Stimulated activated CD8-positive, alpha-beta memory T cell treated with anti-CD3 and anti-CD28 coated beads, Interleukin-15, amount 100 ng/mL, for 48 hours (primary cell): Measurements from ENCODE around the gene ARHGAP26.
A peak's percentile ranks its signal among the peaks of the same experiment; 100 is the strongest.

Source experiments
- DNase-seq, 2 donors: peaks; one replicate each; pipeline ENCODE4 v3.0.0-alpha.2; 2020; ENCODE audit warnings: low read depth in 2 of 2

The ARHGAP26 gene

DNA sequence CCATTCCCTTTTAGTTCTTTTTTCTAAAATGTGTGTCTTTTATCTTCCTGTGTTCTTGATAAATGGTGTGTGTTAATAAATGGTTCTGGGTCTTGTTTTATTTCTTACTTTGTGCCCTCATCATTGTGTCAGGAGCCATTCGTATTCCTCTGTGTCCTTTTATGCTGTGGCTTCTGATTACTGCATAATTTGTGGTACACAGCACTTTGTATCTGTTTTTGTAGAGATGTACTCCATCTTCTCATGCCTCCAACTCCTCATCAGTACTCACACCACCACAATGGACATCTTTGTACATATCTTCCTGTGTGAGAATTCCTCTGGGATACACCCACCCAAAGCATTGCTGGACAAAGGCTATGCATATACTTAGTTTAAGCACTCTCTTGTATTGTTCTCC, 247.4 kb downstream of the ARHGAP26 start:
- no peak for DNase-seq

DNA sequence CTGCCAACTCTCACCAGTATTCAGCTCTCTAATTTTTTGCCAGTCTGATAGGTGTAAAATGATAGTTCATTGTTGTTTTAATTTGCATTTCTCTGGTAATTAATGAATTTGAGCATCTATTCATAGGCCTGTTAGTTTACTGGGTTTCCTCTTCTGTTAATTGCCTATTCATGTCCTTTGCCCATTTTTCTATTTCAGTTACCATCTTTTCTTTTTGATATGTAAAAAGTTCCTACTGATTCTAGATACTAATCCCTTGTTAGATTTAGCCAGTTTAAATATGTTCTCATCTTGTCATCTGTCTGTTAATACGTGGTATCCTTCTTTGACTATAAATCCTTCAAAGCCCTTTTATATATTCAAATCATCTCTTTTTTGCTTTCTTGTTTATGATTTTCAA, 247.8 kb downstream of the ARHGAP26 start:
- DNase-seq: no peak

DNA sequence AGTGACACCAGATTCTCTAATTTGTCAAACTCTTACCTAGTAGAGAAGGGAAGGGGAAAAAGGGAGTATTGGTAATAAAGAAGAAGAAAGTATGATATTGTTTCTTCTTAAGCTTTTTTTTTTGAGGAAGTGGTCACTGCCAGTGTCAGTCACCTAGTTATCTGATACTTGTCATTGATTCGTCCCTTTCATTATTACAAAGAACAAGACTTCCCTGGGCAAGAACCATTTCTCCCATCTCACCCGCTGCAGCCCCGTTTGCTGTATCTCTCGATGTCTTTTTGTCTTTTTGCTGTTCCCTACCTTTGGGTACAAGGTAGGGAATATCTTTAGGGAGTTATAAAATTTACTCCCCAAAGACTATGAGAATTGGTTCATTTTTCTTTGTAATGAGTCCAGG, 249.0 kb downstream of the ARHGAP26 start:
- DNase-seq: no peak

DNA sequence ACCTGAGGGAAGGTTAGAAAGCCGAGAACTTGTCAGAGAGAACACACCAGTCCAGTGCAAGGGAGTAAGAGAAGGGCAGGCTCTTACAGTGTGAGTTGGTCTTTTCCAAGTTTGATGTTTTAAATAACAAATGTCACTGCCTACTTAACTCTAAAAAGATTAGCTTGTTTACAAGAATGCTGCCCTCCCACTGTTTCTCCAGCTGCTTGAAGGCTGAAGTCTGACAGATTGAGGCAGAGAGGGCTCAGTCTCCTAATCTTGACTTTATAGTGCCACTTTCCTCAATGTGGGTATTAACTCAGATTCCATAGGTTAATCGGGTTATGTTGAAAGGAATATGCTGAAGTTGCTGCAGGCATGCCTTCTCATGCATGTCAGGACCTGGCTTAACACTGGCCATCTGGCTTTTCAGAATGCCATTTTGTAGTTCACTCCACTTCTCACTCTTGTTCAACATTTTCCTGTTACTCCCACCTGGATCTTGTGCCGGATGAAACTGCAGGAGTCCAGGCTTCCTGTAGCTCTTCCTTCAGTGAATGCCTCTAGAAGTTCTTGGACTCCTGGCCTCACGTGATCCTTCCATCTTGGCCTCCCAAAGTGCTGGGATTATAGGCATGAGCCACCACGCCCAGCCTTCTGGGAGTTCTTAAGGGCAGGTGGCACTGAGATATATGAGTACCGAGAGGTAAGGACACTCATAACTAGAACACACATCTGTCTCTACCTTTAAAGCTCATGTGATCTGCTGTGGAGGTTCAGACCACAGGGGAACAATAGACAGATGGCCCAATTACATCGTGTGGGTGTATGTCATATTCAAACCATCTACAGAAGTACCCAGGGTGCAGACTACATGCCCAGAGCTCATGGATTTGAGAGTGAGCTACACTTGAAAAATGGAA, 249.7 kb downstream of the ARHGAP26 start:
- no peak for DNase-seq

DNA sequence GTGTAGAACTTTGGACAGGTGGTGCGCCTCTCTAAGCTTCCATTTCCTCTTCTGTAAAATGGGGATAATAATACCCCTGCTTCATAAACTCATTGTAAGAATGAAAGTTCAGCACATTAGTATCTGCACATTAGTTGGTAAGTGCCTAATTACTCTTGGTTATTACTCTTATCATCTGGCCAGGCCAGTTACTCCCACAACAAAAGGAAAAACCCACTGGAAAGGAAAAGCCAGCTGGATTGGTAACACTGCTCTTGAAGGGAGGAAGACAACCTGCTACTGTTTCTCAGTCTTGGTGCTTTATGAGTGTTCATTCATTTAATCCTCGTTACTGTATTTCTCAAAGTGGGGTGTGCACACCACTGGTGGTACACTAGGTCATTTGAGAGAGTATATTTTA, 251.4 kb downstream of the ARHGAP26 start:
- DNase-seq: no peak

DNA sequence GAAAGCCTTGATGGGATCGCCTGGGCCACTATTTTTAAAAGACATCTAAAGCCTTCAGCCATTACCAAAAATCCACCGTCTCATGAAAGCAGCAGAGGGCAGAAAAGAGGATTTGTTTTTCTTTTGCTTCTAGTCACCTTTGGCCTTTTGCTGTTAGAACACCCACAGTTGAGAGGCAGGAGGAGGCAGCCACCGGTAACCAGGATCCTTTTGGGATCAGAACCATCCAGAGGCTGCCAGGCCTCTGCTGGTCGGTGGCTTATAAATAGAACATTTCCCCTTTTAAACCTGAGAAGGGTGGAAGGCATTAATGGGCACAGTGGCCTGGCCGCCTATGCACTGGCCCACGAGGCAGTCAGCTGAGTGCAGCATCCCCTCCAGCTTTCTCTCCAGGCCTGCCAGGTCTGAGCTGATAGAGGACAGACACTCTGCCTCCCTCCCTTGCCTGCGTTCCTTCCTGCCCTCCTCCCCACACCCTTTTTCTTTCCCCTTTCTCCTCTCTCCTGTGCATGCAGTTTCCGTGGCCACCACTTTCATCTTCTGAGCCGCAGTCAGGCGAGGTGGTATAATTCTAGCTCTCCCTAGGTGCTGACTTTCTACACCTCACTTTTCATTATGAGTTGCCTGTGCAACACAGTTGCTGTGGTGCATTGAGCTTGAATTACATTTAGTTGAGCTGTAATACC, 253.4 kb downstream of the ARHGAP26 start:
- peak in 1 of 2 donors; percentile 45 for DNase-seq

DNA sequence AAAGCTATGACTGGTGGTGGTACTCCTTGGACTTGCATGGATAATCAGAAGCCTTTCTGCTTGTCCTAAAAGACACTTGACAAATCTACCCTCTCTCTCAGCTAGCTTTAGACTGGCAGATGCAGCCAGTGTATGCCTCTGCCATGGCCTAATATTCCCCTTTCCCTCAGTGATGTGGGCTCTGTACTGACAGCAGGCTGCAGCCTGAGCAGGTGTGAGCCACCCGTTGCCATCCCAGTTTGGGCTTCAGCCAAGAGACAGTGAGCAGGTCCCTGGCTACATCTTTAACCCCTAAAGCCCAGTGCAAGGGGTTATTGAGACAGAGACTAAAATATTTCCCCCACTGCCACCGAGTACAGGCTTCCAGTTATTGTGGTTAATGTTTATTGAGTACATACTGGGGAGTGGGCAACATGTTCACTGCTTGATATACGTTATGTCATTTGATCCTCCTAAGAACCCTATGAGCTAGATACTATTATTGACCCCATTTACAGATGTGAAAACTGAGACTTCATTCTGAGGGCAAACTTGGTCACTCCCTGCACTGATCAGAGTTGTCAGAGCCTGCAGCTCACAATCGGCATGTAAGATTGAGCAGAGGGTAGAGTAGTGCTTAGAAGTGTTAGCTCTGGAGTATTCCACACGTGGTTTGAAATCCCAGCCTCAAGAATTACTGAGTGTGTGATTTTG, 254.2 kb downstream of the ARHGAP26 start:
- no peak for DNase-seq

DNA sequence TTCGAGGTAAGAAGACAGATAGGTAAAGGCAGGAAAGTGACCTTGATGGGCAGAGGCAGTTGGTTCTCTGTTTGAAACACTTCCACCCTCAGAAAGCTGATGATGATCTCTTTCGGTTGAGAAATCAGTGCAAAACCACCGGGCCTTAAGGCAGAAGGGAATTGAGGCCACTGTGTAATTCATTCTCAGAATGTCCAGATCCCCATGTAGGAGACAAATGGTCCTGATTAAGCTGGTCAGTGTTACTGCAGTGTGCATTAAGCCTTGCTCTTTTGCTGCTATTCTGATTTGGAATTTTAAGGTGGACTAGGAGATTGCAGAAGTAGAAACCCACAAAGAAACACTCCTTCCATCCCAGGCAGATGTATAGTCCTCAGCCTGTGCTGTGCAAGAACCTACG, 255.2 kb downstream of the ARHGAP26 start:
- no peak for DNase-seq

DNA sequence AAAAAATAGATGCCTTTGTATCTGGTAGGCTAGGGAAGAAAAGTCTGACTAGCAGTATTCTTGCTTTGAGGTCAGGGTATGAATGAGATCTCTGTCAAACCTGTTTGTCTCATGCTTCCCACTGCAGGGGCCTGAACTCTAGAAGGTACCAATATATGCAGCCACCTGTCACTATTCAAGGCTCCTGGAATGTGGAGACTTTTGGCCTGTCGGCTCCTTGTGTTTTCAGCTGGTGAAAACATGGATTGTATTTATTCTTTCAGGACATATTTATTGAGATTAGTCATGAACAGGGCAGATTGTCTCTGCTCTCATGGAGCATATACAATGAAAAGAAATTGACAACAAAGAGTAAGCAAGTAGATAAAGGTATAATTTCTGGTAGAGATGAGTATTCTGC, 255.8 kb downstream of the ARHGAP26 start:
- DNase-seq: no peak

DNA sequence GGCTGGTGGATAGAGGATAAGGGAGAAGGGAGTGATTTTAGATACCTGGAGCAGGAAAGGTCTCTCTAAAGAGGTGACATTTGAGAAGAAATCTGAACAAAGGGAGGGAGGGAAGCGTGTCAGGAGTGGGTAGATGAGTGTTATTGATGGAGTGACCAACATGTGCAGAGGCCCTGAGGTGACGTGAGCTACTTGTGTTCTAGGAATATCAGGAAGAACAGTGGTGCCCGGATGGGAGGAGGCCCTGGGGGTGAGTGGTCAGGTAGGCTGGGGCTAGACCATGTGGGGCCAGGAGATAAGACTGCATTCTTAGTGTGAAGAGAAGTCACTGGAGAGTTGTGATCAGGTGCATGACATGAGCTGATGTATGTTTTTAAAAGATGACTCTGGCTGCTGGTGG, 256.2 kb downstream of the ARHGAP26 start:
- no peak for DNase-seq

DNA sequence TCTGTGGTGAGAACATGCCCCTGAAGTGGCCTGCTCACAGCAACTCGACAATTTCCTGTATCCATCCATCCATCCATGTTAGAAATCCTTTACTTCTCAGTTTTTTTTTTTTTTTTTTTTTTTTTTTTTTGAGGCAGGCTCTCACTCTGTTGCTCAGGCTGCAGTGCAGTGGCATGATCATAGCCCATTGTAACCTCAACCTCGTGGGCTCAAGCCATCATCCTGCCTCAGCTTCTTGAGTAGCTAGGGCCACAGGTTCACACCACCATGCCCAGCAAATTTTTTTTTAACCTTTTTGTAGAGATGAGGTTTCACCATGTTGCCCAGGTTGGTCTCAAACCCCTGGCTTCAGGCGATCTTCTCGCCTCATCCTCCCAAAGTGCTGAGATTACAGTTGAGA, 259.1 kb downstream of the ARHGAP26 start:
- no peak for DNase-seq

DNA sequence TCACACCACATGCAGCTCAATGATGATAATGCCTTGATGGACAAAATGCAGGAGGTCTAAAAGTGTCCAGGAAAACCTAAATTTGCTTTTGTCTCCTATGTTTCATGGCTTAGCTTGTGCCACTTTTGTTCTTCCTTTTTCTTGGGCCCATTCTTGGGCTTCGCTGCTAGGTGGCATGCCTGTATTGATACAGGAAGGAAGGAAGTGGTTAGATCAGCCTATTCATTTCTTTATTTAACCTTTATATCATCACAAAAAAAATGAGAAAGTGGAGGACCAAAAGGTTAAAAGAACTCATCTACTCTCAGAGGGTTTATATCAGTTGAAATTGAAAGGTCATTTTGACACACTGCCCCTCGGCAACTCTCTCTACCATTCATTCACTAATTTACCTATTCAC, 260.2 kb downstream of the ARHGAP26 start:
- DNase-seq: no peak

DNA sequence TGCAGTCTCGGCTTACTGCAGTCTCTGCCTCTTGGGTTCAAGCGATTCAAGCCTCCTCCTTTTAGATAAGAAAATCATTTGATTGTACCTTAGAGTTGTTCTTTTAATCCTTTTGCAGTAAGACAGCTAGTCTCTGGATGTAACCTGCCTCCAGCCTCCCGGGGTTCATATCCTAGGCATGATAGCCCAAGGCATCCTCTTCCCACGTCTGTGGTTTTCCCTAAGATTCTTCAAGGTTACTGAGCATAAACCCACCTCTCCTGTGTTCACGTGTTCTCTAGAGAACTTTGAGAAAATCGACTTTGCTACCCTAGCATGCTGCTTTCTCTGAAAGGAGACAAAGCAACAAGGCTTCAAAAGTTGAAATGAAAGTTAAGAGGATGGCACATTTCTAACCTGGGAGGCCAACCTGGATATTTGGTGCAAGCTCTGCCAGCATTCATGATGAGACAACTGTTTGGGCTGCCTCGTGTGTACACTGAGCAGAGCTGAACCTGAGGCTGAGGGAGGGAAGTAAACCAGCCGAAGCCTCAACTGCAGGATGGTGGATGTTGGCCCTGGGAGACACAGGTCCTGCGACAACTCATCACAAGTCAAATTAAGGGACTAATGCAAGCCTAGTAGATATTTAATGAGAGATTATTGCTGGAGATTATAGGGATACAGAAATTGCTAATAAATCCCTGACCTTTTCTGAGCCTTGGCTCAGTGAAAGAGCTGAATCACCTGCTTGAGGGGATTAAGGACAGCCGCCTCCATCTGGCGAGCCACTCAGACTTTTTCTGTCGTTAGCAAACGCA, 261.8 kb downstream of the ARHGAP26 start:
- DNase-seq: no peak

DNA sequence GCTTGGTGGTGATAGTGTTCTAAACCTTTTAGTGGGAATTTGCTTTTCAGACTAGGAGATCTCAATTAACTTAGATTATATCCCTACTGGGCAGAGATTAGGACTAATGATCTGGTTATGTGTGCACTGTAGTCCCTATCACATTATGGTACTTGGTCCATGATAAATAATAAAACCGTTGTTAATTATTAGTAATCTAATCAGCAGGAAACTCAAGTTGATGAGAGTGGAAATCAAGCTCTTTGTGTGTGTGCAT, 262.3 kb downstream of the ARHGAP26 start:
- no peak for DNase-seq

DNA sequence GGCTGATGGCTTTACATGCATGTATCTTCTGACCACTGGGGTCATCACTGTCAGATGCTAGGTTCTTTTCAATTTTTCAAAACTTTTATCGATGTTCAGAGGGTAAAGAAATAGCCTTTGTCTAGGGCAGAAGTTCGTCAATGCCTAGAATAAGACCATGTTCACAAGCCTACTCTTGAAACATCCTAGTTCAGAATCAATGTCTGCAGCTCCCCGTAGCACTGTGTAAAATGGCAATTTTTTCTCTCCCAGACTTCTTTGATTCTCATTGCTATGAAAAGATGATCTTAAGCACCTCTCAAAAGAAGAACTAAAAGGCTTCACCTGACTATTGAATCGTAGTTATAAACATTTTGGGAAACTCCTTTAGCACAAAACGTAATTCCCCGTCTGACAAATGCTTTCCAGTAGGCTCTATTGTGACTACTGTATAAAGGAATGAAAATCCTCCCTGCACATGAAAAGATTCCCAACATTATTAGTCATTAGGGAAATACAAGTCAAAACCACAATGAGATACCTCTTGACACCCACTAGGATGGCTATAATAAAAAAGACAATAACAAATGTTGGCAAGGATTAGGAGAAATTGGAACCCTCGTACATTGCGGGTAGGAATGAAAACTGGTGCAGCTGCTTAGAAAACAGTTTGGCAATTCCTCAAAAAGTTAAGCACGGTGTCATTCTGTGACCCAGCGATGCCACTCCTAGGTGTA, 263.5 kb downstream of the ARHGAP26 start:
- DNase-seq: no peak

DNA sequence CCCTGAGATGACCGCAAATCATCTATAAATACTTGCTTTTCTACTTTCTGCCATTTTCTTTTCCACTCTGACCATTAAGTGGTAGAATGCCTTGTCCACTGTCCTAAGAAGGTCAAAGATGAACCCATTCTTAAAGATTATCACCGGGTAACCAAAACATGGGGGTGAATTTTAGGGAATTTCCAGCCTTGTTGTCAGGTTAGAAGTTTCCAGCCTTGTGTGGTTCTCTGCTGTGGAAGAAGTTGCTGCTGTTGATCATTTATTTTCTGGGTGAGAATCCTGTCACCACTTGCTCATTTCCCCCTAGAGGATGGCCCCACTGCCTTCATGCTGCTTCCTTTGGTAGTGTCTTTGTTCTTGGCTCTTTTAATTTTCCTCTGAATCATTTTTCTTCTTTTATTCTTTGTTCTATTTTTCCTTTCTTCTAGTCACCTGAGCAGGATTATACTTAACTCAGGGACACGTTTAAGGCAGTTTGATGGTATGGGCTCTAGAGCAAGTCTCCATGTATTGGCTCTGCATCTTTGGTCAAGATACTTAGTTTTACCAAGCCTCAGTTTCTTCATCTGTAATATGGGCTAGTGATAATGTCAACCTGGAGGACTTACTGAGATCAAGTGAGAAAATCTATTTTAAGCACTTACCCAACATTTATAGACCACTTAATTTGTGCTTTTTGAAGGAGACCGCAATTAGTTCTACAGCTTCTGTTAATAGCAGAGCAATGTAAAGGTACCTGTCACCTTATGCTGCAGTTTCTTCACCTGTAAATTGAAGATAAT, 266.2 kb downstream of the ARHGAP26 start:
- no peak for DNase-seq

DNA sequence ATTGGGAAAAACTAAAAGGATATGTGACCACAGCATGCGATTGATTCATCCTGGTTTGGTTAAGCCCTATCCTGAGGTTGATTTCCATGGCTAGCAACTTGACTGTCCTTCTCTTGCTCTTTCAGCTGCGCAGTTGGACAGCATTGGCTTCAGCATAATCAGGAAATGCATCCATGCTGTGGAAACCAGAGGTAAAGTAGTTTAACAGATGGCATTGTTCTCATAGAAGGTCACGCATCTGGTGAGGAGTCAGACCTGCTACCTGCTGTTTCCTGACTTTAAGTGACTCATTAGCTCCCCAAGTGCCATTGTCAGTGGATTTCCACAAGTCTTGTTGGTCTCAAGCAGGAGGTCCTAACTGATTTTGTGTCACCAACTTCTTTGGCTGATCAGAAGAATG, 266.9 kb downstream of the ARHGAP26 start:
- DNase-seq: no peak

DNA sequence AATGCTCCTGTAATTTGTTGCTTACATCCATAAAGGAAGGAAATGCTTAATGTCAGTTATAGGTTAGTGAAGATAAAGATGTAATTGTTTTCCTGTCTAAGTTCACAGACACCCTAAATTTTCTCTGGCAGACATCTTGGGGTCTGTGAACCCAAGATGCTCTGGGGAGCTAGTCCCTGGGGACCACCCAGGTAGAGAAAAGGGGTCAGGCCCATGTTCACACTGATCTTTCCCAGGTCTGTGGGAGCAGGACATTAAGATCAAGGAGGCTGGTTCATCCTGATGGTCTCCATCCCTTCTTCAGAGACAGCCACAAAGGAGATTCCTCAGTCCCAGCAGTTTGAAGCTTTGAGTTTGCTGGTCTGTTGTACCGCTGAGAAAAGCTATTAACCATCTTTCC, 267.5 kb downstream of the ARHGAP26 start:
- DNase-seq: no peak

DNA sequence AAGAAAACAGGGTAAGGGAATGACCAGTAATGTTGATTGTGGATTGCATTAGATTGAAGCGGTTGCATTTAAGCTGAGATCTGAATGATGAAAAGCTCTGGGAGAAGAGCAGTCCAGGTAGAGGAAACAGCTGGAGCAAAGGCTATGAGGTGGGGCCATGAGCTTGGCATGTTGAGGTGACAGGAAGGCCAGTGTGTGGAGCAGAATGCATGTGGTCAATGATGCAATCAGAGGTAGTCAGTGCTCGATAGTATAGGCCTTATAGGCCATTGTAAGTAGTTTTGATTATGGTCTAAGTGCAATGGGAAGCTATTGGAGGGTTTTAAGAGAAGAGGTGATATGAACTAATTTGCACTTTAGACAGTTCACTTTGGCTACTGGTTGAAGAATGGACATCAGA, 270.4 kb downstream of the ARHGAP26 start:
- DNase-seq: no peak

DNA sequence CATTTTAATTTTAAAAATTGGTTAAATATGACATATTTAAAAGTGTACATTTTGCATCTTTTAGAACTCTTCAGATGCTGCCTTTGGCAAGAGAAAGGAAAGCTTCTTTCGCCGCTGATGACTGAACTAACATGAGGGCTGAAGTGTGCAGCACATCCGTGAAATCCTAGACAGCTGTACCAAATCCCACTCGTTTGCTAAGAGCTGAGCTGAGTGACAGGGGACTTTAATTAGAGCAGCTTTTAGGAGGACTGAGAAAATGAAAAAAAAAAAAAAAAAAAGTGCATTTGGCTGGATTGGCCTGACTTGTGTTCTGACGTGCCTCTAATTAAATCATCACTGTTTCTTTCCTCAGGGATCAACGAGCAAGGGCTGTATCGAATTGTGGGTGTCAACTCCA, 271.3 kb downstream of the ARHGAP26 start:
- DNase-seq: no peak
